ENCODE measurements around the gene NUMB.
"Not testable (repeated sequence)": the region's sequence is repeated elsewhere in the genome, so short reads cannot be mapped to it uniquely, and the experiment has no call there.

The NUMB gene

GRCh38 chr14:73465823-73466532 lies 7.6 kb upstream of the NUMB start:
- DNase-seq (ENCODE audit: low spot score), result no peak

- DNase-seq (ENCODE audit: low spot score), result no peak
Observed at GRCh38 chr14:73463411-73463810, 5.1 kb upstream of the NUMB start.

- no peak for DNase-seq (ENCODE audit: low spot score)
Observed at GRCh38 chr14:73462815-73463214, 4.5 kb upstream of the NUMB start.

- DNase-seq (ENCODE audit: low spot score), result no peak
Observed at GRCh38 chr14:73462048-73462715, 3.8 kb upstream of the NUMB start.

- DNase-seq (ENCODE audit: low spot score), result no peak
Observed at GRCh38 chr14:73461478-73462047, 3.2 kb upstream of the NUMB start.

GRCh38 chr14:73460691-73461127 lies 2.4 kb upstream of the NUMB start:
- no peak for DNase-seq (ENCODE audit: low spot score)

GRCh38 chr14:73459959-73460358 lies 1.6 kb upstream of the NUMB start:
- DNase-seq (ENCODE audit: low spot score), result no peak

GRCh38 chr14:73457924-73458182 lies 493 bp downstream of the NUMB start:
- no peak for DNase-seq (ENCODE audit: low spot score)

GRCh38 chr14:73457041-73457923 lies 1.1 kb downstream of the NUMB start:
- peak; percentile 32 for DNase-seq (ENCODE audit: low spot score)

- no peak for DNase-seq (ENCODE audit: low spot score)
Observed at GRCh38 chr14:73455294-73455693, 3.1 kb downstream of the NUMB start.

GRCh38 chr14:73452341-73453186 lies 5.8 kb downstream of the NUMB start:
- DNase-seq (ENCODE audit: low spot score), result no peak

GRCh38 chr14:73443758-73444157 lies 14.6 kb downstream of the NUMB start:
- DNase-seq (ENCODE audit: low spot score), result no peak

- no peak for DNase-seq (ENCODE audit: low spot score)
Observed at GRCh38 chr14:73441286-73441685, 17.1 kb downstream of the NUMB start.

GRCh38 chr14:73438993-73439392 lies 19.4 kb downstream of the NUMB start:
- DNase-seq (ENCODE audit: low spot score), result no peak

- DNase-seq (ENCODE audit: low spot score), result no peak
Observed at GRCh38 chr14:73437206-73437605, 21.1 kb downstream of the NUMB start.

GRCh38 chr14:73432124-73432523 lies 26.2 kb downstream of the NUMB start:
- no peak for DNase-seq (ENCODE audit: low spot score)

- no peak for DNase-seq (ENCODE audit: low spot score)
Observed at GRCh38 chr14:73428353-73428824, 30.0 kb downstream of the NUMB start.

- no peak for DNase-seq (ENCODE audit: low spot score)
Observed at GRCh38 chr14:73427516-73428264, 30.7 kb downstream of the NUMB start.

- DNase-seq (ENCODE audit: low spot score), result no peak
Observed at GRCh38 chr14:73426877-73427276, 31.5 kb downstream of the NUMB start.

GRCh38 chr14:73424453-73424852 lies 33.9 kb downstream of the NUMB start:
- no peak for DNase-seq (ENCODE audit: low spot score)

- not testable (repeated sequence) for DNase-seq (ENCODE audit: low spot score)
Observed at GRCh38 chr14:73423092-73423491, 35.3 kb downstream of the NUMB start.

All from iPS-NIHi11 (cell line).